Cardiac atrium fibroblast (primary cell): Measurements from ENCODE around the gene ACD. TPM values are rescaled to one million over a fixed set of nuclear protein-coding genes. Genes with fewer than 3 reads are reported as not detected.

Experiments
- total RNA-seq: library from RNA; depleted of rRNA; stranded (reverse); fragments of >200 nt; gene quantifications from 2 replicates; pipeline ENCODE4 v1.2.3, GENCODE V29; 2015

Gene ACD
- total RNA-seq = 13.0 and 25.4 TPM in 2 replicates

DNA sequence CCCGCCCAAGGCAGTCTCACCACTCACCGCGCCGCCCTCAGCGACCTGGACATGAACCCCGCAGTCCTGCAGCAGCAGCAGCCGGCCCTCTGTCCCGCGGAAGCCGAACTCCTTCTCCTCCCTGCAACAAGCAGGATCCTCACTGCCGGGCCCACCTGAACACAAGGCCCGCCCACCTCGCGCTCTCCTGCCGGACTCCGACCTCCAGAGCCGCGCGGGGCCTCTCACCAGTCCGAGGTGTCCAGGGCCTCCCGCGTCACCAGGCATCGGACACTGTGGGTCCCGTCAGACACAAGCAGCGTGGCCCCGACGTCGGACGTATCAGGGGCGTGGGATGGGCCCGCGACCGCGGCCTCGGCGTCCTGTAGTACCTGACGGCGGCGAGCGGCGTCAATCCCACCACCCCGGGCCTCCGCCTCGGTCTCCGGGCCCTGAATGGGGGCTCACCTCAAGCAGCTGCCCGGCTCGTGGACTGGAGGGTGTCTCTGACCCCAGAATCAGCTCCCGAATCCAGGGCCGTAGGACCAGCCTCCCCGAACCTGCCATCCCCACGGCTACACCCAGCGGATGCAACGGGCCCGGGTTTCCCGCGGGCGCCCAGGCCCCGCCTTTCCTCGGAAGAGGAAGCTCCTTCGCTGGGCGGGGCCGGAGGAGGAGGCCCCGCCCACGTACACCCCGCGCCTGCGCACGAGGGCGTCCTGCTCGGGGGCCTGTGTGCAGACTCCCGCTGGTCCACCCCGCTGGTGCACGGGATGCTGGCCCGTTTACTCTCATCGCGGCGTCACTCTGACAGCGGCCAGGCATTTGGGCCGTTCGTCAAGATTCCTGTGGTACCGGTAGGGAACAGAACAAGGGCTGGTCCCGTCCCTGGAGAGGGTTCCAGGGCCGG, at the start of gene ACD:
Gene ACD (minus strand): TSS at position 586 of the 889 bp plus-strand sequence. CDS start 40 bp downstream, at position 546.

DNA sequence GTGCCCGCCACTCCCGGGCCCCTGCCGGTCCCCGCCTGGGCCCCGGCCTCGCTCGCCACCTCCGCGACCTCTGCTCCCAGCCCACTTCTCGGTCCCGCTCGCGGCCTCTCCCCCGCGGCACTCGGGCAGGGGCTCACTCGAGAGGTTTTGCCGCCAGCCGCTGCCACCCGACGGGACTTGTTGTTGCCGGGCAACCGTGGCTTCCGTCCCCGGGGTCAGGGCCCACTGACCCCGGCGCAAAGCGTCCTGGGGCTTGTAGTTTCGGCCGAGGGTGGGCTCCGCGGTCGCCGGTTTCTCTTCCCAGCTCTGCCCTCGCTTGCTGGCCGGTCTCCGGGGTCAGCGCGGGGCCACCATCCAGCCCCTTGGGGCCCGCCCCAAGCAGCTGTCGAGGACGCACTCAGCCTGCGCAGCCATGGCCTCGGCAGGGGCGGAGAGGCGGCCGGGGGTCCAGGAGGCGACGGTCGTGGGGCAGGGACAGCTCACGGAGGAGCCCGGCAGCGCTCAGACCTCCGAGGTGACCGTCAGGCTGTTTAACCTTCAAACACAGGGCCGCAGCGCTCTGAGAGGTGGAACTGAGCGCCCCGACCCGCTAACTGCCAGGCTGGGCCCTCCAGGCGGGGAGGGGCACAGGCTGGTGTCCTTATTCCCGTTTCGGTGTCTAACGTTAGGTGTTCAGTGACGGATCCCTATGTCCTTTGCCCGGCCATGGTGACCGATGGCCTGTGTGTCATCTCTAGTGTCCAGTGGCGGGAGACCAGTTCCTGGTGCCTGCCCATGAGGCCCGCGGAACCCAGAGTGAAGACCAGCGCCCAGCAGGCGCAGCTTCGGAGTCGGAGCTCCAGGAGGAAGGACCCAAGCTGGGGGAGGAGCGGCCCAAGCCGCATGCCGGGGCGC, 6.7 kb upstream of the ACD start, which contains the start of the genes C16orf86 and ENKD1:
Gene C16orf86 (plus strand): TSS at position 256 of the 894 bp plus-strand sequence. CDS start 157 bp downstream, at position 413.
Gene ENKD1 (minus strand): TSS at position 192 of the 894 bp plus-strand sequence. CDS start 308 bp downstream, outside the sequence.

DNA sequence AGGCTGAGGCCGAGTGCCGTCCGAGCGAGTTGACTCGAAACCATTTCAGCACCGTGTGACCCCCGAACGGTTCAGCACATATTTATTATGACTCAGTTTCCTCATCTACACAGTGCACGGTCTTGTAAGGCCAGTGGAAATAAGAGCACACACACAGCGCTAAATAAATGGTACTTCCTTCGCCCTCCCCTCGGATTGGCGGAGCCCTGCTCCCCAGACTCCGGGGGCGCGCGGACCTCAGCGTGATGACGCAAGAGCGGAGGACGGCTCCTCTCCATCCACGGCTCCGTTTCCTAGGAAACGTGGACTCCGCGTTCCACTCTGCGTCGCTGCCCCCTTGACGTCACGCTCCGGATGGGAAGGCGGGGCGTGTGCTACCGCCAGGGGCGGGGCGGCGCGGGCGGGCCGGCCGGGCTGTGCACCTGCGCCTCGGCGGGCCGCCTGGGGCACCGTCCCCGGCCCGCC, 536 bp upstream of the ACD start, which contains the start of gene PARD6A:
Gene PARD6A (plus strand): TSS at position 397 of the 465 bp plus-strand sequence. CDS start 79 bp downstream, outside the sequence.

Other genes with a start within 250 kb of the ACD start
- gene ZDHHC1, start 243.8 kb downstream of the ACD start, total RNA-seq = 7.5 and 9.2 TPM in 2 replicates
- gene HSD11B2, start 229.1 kb downstream of the ACD start, total RNA-seq = 0.18 and 0.49 TPM in 2 replicates
- 114 and 144 TPM in 2 replicates for gene ATP6V0D1, start 179.1 kb downstream of the ACD start, total RNA-seq
- gene AGRP, start 176.7 kb downstream of the ACD start, total RNA-seq = not detected in 2 replicates
- 23.5 and 25.6 TPM in 2 replicates for gene RIPOR1, start 131.4 kb downstream of the ACD start, total RNA-seq
- 14.4 and 17.5 TPM in 2 replicates for gene CTCF, start 97.7 kb downstream of the ACD start, total RNA-seq
- gene CARMIL2, start 15.1 kb downstream of the ACD start, total RNA-seq = 0.90 and 1.5 TPM in 2 replicates
- gene PARD6A, start 700 bp upstream of the ACD start, total RNA-seq = 0.90 TPM in 1 of 2 replicates, not detected in the other
- gene ENKD1, start 6.5 kb upstream of the ACD start, total RNA-seq = 12.8 and 14.4 TPM in 2 replicates
- gene C16orf86, start 6.6 kb upstream of the ACD start, total RNA-seq = 2.8 and 6.0 TPM in 2 replicates
- 7.9 and 15.2 TPM in 2 replicates for gene GFOD2, start 59.1 kb upstream of the ACD start, total RNA-seq
- gene RANBP10, start 146.3 kb upstream of the ACD start, total RNA-seq = 4.5 and 5.8 TPM in 2 replicates
- 0.54 and 0.97 TPM in 2 replicates for gene TSNAXIP1, start 146.6 kb upstream of the ACD start, total RNA-seq
- 15.4 and 22.6 TPM in 2 replicates for gene THAP11, start 182.1 kb upstream of the ACD start, total RNA-seq
- gene NUTF2, start 186.7 kb upstream of the ACD start, total RNA-seq = 96.6 and 177 TPM in 2 replicates
- gene CENPT, start 187.4 kb upstream of the ACD start, total RNA-seq = 32.6 and 42.4 TPM in 2 replicates
- gene EDC4, start 212.8 kb upstream of the ACD start, total RNA-seq = 27.2 and 28.3 TPM in 2 replicates
- gene NRN1L, start 224.6 kb upstream of the ACD start, total RNA-seq = not detected in 2 replicates
- 10.7 and 11.0 TPM in 2 replicates for gene PSKH1, start 233.0 kb upstream of the ACD start, total RNA-seq